GM21515 (cell line): ENCODE measurements around the gene CEP350.
"Not testable (repeated sequence)": the region's sequence is repeated elsewhere in the genome, so short reads cannot be mapped to it uniquely, and the experiment has no call there.

Experiments
- ATAC-seq: cut with Tn5 transposase; IDR thresholded peaks from one replicate; pipeline ENCODE4 v1.9.1; 2021; ENCODE audit not compliant: unreplicated experiment

CEP350 gene

DNA sequence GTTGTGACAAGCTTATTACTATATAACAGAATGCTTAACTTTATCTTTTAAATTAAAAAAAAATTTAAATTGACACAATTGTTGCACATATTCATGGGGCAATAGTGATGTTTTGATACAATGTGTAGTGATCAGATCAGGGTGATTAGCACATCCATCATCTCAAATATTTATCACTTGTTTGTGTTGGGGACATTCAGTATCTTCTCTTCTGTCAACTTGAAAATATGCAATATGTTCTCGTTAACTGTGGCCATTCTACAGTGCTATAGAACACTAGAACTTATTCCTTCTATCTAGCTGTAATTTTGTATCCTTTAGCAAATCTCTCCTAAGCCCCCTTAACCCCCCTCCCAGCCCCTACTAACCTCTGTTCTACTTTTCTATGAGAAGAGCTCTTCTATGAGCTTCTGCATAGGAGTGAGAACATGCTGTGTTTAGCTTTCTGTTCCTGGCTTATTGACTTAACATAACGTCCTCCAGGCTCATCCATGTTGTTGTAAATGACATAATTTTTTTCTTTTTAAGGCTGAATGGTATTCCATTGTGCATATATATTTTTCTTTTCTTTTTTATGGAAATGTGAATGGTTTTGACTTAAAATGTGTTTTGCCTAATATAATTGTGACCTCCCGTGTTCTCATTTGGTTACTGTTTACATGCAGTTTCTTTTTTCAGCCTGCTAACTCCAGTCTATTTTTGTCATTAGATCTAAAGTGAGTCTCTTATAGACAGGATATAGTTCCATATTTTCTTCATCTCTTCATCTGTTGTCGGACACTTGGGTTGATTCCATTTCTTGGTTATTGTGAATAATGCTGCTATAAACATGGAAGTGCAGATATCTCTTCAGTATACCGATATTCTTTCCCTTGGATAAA, 23.8 kb downstream of the CEP350 start:
- ATAC-seq: no peak

DNA sequence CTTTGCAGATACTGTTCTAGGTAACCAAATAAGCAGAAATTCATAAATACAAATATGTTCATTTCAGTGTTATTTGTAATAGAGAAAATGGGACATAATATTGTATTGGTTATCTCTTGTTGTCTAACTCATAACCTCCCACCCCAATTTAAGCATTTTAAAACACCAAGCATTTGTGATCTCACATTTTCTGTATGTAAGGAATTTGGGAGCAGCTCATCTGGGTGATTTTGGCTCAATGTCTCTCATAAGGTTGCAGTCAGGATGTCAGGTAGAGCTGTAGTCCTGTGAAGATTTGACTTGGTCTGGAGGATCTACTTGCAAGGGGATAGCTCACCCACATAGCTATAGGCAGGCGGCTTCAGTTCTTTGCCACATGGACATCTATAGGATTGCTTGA, 29.5 kb downstream of the CEP350 start:
- ATAC-seq: no peak

DNA sequence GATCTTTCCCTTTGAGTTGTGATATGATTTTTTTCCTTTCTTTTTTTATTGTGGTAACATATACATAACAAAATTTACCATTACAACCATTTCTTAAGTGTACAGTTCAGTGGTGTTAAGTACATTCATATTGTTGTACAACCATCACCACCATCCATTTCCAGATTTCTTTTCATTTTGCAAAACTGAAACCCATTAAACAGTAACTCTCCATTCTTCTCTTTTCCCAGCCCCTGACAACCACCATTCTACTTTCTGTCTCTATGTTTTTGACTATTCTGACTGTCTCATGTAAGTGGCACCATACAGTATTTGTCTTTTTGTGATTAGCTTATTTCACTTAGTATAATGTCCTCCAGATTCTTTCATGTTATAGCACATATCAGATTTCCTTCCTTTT, 30.3 kb downstream of the CEP350 start:
- ATAC-seq: no peak

DNA sequence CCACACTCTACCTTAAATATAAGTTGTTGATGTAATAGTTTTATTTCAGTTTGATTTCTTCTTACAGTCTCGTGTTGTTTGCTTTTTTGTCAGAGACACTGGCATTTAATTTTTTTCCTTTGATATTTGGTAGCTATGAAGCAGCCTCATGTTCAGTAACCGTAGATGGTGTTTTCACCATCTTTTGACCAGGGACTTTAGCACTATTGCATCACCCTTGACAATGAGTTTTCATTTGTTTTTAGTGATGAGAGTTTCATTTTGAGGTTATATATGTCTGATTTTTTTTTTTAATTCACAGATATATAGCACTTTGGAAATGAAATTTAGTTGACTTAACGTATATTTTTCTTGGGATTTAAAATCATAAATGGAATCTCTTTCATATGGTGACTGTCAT, 36.2 kb downstream of the CEP350 start:
- ATAC-seq: no peak

DNA sequence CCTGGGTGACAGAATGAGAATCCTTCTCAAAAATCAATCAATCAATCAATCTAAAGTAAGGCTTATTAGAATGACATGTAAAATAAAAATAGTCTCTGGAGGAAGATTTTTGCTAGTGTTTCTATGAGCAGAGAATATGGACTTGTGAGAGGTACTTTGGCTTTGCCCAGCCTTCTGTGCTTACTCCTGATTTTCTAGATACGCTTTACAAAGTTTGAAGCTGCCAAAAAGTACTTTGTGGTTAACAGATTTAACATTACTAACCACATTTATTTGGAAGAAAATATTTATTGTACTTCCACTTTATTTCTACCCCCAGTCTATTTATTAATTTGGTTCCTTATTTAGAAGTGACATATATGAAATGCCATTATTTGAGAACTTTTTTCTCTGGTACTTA, 41.0 kb downstream of the CEP350 start:
- no peak for ATAC-seq

DNA sequence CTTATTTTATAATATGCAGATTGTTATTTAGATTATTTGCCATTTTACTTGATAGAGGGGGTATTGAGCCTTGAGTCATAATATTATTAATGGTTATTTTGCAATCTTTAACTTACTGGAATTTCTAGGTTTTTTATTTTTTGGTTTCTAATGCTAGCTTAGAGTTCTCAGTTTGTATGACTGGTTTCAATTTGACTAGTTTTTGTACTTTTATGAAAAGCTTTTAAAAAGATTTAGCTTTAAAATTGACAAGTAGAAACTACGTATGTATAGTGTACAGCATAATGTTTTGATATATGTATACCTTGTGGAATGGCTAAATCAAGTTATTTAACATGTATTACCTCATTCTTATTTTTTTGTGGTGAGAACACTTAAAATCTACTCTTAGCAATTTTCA, 41.5 kb downstream of the CEP350 start:
- peak; percentile 48 for ATAC-seq

GRCh38 chr1:180000575-180000974, 46.0 kb downstream of the CEP350 start:
- ATAC-seq: no peak

- ATAC-seq: no peak
These were observed 47.8 kb downstream of the CEP350 start for GRCh38 chr1:180002437-180002836.

DNA sequence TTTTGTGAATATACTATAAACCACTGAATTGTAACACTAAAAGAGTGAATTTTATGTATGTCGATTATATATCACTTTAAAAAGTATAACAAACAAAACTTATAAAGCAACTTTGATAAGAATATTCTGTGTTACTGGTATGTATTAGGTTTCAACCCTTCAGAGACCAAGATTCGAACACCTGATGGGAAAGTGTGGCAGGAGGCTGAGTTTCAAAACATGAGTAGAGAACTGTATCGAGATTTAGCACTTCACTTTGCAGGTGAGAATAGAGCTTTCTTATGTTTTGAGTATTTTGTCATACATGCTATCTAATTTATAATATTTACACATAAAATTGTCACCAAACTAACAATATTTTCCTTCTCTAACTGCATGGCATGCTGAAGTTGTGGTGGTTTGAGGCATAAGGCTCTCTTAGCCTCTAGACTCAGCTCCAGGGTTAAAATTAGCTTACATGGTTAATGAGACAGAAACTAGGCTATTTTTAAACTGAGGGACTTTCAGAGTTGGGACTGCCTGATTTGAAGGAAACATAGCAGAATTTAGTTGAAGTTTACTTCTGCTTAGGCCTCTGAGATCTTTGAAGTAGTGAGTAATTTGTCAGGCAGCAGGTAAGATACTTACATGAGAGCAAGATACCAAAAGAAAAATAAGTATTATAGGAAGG, 48.6 kb downstream of the CEP350 start:
- peak; percentile 80 for ATAC-seq

DNA sequence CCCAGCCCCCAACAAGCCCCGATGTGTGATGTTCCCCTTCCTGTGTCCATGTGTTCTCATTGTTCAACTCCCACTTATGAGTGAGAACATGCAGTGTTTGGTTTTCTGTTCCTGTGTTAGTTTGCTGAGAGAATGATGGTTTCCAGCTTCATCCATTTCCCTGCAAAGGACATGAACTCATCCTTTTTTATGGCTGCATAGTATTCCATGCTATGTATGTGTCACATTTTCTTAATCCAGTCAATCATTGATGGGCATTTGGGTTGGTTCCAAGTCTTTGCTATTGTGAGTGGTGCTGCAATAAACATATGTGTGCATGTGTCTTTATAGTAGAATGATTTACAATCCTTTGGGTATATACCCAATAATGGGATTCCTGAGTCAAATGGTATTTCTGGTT, 52.2 kb downstream of the CEP350 start:
- not testable (repeated sequence) for ATAC-seq

DNA sequence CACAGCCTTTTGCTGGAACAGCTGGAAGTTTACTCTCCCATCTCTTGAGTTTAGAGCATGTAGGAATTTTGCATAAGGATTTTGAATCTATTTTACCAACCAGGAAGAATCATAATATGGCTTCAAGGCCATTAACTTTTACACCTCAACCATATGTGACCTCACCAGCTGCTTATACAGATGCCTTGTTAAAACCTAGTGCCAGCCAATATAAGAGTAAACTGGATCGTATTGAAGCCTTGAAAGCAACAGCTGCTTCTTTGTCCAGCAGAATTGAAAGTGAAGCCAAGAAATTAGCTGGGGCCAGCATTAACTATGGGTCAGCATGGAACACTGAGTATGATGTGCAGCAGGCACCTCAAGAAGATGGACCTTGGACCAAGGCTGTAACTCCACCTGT, 65.4 kb downstream of the CEP350 start:
- no peak for ATAC-seq

- ATAC-seq: no peak
These were observed 71.9 kb downstream of the CEP350 start for GRCh38 chr1:180026556-180026955.

DNA sequence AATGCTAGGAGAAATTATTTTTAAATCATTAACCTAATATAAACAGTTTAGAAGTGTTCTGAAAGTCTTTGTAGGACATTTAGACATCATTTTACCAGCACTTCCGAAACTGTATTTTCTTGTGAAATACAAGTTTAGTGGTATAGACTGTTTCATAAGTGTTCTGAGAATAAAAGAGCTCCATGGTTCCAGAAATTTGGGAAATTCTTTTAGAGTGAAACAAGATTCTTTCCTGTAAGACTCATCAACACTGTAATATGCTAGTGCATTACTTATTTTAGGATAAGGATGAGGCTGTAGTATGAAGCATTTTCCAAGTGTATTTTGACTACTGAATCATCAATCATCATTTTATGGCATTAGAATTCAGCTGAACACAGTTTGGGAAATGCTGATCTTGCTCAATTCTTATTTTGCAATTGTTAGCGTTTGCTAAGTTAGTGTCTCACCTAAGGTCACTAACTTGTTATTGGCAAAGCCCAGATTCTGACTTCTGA, 73.4 kb downstream of the CEP350 start:
- no peak for ATAC-seq

- no peak for ATAC-seq
These were observed 74.3 kb downstream of the CEP350 start for GRCh38 chr1:180028864-180029263.

- no peak for ATAC-seq
These were observed 75.0 kb downstream of the CEP350 start for GRCh38 chr1:180029524-180030135.

DNA sequence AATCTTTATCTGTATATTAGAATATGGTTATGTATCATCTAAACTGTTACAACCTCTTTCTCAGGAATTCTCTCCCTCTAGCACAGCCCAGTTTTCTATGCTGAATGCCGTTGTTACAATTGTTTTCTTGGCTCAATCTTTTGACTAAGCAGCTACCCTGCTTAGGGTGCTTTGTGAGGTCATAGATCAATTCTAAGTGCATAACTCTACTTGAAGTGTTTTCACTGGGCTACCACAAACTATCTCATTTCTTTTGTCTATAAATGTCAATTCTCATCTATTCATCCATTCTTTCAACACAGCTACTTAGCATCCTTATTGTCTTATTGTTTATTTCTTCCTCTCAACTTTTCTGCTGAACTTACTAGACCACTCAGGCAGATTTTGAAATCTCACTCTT, 77.1 kb downstream of the CEP350 start:
- ATAC-seq: no peak

DNA sequence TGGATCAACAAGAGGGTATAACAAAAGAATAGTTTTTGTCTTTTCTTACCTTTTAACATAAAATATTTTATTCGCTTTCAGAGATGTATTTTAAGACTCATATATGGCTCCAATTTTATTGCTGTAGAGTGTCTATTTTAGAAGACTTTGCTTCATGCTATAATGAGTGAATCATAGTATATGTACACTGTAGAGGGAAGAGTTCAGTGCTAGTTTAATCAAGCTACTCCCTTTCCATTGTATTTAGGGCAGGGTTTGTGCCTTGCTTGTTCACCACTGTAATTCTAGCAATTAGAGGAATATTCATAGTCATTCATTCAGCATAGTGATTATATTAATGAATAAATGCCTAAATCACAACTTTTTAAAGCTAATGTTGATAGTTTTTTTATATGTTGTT, 78.8 kb downstream of the CEP350 start:
- no peak for ATAC-seq

DNA sequence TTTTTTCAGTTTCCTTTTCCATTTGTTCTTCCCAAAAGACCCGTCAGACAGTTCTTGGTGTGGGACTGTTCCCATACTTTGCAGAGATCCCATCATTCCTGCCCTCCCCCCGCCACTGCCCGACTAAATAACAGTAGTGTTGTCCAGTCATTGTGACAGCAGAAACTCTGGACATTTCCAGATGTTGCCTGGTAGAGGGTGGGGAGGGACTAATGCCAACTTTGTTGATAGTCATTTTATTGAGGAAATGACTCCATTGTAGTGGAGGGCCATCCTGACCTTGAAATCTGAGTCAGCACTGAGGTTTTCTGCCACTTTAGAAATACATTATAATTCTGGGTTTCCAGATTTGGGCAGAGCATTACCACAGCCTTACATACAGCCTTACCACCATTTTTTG, 85.4 kb downstream of the CEP350 start:
- ATAC-seq: no peak

DNA sequence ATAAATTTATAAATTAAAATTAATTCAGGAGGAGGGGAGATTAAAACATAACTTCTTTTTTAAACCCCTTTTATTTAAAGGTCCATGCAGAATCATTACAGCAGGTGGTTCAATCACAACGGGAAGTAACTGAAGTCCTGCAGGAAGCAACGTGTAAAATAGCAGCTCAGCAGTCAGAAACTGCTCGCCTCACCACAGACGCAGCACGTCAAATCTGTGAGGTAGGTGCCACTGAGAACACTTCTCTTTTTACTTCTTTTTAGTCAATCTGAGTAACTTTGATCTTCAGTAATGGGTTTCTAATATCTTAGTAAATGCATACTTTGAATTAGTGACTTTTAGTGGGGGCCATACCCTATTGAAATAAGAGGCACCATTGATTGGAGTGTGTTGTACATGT, 87.0 kb downstream of the CEP350 start:
- ATAC-seq: no peak

GRCh38 chr1:180042988-180043622, 88.5 kb downstream of the CEP350 start:
- ATAC-seq: no peak

- no peak for ATAC-seq
These were observed 89.2 kb downstream of the CEP350 start for GRCh38 chr1:180043785-180044184.
